ENCODE results near the gene ART5.
"Not testable (repeated sequence)": the region's sequence is repeated elsewhere in the genome, so short reads cannot be mapped to it uniquely, and the experiment has no call there.

GRCh38 chr11:3600201-3600600 is 41.6 kb downstream of the ART5 start:
- TF ChIP-seq, protein P1, sequence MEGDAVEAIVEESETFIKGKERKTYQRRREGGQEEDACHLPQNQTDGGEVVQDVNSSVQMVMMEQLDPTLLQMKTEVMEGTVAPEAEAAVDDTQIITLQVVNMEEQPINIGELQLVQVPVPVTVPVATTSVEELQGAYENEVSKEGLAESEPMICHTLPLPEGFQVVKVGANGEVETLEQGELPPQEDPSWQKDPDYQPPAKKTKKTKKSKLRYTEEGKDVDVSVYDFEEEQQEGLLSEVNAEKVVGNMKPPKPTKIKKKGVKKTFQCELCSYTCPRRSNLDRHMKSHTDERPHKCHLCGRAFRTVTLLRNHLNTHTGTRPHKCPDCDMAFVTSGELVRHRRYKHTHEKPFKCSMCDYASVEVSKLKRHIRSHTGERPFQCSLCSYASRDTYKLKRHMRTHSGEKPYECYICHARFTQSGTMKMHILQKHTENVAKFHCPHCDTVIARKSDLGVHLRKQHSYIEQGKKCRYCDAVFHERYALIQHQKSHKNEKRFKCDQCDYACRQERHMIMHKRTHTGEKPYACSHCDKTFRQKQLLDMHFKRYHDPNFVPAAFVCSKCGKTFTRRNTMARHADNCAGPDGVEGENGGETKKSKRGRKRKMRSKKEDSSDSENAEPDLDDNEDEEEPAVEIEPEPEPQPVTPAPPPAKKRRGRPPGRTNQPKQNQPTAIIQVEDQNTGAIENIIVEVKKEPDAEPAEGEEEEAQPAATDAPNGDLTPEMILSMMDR (IDR thresholded peaks at IDR 0.05) = not testable (repeated sequence)
- not testable (repeated sequence) for TF ChIP-seq POLR2A (IDR thresholded peaks at IDR 0.05)
